Medulla oblongata (tissue), 1 donor: Measurements from ENCODE around the gene CACNA1G.

ENCODE experiments used
- DNase-seq: peaks from one replicate; pipeline ENCODE4 v3.0.0-alpha.2; 2015; ENCODE audit errors: extremely low spot score

Gene CACNA1G

DNA sequence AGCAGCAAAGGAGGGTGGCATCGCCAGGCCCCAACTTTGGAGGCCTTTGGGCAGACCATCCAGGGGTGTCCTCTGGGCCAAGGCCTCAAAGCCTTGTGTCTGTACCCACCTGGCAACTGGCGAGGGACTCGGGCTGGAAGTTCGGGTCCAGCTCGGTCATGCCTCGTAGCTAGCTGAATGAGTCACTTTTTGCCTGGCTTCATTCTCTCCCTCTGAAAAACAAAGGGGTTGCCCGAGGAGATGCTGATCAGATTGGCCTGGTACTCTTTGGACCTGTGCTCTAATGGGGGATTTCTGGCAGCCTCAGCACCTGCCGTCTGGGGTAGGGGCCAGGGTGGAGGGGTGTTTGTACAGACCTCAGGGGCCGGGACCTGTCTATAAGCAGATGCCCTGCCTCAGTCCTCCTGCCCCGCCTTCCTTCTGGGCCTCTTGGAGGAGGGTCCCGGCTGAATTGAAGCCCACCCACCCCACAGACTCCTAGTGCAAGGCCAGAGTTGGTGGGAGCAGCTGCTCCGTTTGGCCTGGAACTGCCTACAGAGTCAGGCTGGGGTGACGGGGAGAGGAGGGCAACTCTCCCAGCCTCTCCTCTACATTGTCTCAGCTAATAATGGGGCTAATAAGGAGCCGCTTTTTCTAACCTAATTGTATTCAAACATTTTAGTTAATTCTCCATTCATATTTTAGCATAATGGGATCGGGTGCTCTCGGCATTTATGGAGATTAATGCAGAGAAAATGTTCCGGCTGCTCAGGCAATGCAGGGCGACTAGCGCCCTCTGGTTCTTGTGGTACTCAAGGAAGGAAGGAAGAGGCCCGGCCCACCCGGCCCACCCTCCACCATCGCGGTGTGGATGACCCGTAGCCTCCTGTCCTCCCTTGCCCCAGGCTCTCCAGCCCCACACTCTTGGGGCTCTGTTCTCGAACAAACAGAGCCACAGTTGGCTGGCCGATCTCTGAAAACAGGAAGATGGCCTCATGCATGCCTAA is 52.8 kb downstream of the CACNA1G start:
- no peak for DNase-seq

DNA sequence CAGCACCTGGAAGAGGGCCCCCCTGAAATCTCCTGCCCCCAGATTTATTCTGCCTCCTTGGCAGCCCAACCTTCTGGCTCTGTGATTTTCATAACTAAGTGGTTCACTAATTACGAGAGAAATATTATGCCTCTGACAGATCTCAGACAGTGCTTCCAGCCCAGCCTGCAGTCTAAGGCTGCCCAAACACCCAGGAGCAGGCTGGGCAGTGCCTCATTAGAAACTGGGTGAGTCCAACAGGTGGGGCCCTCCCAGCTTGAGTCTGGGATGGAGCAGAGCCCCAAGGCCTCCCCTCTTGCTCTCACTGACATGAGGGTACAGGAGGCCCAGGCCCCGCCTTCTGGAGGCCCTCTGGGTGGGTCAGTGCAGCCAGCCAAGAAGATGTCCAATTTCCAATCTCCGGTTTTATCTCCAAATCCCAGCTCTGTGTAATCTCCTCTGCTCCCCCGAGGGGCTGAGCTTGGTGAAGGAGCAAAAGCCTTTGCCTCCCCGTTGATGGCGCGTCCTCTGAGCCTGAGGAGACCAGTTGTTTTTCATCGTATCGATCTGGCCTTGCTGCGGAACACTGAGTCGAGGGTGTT is 54.0 kb downstream of the CACNA1G start:
- DNase-seq = no peak

DNA sequence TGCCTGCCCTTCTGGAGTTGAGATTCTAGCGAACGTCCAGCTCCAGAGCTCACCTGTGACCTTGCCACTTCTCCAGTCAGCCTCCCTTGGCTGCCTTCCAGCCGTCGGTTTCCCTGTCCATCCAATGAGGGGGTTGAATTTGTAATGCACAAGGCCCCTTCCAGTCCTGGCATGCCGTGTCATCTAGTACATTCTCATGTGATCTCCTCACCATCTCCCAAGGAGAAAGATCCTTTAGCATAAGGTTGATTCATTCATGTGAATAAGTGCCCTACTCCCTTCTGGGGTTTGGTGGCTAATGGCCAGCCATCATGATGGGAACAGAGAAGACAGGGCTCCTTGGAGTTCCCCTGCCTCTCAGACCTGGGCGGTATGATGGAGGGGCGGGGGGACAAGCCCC is 55.3 kb downstream of the CACNA1G start:
- no peak for DNase-seq

DNA sequence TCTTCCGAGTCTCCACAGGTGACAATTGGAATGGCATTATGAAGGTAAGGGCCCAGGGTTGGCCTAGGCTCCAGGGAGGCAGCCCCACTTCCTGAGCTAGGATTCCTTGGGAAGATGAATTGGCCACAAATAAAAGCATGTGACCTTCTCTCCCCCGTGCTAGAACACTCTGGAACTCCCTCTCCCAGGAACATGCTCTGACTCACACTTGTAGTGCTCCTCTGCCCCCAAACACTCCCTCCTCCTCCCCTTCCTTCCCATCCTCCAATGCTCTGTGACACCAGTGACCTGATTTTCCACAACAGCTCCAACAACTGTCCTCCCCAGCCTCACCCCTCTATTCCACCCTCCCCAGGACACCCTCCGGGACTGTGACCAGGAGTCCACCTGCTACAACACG is 57.8 kb downstream of the CACNA1G start:
- DNase-seq = no peak

DNA sequence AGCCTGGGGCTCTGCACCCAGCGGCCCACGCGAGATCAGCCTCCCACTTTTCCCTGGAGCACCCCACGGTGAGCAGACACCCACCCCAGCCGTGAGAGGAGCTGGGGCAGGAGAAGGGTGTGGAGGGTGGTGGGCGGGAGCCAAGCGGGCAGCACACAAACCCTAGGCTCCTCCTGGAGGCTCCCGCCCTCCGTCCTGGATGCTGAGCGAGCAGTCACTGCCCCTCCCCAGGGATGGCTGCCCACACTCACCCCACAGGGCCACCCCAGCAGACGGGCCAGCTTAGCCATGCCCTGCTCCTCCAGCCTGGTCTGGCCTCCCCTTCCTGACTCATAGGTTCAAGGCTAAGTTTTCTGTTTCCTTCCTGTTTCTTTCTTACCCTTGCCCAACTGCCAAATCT is 58.4 kb downstream of the CACNA1G start:
- no peak for DNase-seq

DNA sequence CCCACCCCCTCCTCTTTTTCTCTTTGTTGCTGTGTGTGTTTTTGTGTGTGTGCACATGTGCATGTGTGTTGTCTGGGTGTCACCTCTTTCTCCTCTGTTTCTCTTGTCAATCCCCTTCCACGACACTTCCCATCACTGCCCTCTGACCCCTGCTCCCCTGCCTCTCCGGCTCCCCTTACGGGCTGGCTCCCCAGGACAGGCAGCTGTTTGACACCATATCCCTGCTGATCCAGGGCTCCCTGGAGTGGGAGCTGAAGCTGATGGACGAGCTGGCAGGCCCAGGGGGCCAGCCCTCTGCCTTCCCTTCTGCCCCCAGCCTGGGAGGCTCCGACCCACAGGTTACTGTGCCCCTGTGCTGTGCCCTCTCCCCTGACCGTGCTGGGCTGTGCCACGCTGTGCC is 59.0 kb downstream of the CACNA1G start:
- no peak for DNase-seq

DNA sequence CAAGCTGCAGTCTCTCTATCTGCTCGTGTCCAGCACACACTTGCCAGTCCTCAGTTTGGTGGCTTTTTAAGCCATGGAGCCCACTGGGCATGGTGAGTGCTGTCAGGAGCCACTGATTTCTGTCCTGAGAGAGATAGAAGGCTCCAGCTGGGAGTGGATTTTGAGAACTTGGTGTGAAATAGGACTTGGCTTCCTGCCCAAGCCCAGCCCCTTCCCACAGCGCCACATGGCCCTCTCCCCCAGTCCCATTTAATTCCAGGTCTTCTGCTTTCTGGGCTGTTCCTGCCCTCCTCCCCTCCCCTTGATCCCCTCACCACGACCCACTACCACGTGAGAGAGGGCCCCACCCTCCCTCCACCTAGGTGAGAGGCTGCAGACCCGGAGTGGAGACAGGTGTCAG is 59.7 kb downstream of the CACNA1G start:
- DNase-seq = no peak

DNA sequence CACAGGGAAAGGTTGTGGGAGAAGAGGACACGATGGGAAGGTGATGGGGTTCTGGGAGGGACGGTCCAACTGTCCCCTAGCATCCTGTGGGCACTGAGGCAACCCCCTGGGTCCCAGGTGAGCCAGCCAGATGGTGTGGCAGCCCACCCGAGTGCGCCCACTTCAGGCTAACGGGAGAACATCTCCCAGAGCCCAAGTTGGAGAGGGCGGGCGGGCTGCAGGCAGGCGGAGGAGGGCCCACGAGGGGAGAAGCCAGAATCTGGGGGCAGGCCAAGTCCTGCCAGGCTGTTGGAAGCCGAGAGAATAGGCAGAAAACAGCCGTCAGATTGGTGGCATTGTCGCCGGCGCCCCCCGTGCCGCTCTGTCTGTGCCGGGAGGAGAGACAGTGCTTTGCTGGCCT is 60.3 kb downstream of the CACNA1G start:
- no peak for DNase-seq

DNA sequence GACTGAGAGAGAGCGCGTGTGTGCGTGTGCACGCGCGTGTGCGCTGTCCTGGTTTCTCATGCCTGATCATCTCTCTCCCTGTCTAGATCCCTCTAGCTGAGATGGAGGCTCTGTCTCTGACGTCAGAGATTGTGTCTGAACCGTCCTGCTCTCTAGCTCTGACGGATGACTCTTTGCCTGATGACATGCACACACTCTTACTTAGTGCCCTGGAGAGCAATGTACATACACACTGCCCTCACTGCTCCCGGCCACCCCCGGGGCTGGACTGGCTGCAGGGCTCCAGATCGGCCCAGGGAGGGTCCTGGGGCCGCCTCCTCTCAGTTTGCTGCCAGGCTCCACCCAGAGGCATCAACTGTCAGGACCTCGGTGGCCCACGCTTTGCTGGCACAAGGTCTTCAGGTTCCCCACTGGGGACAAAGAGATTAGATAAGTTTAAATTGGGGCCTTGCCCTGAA is 61.1 kb downstream of the CACNA1G start:
- peak; percentile 22 for DNase-seq

DNA sequence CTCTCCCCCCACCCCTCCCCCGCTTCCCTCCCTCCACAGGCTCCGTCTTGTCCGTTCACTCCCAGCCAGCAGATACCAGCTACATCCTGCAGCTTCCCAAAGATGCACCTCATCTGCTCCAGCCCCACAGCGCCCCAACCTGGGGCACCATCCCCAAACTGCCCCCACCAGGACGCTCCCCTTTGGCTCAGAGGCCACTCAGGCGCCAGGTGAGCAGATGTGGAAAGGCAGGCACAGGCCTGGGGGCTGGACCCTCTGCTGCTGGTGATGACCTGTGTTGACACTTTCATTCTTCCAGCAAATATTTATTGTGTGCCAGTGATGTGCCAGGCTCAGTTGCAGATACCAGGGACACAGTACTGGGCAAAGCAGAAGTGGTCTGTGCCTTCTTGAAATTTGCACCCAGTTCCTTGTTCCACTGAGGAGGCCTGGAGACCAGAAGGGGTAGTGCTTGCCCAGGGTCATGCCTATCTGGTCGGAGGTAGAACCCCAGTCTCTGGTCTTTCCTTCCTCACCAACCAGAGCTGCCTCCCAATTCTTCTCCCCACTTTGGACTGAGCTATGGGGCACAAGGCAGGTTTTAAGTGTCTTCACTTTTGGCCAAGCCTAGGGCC is 63.9 kb downstream of the CACNA1G start:
- peak; percentile 23 for DNase-seq

DNA sequence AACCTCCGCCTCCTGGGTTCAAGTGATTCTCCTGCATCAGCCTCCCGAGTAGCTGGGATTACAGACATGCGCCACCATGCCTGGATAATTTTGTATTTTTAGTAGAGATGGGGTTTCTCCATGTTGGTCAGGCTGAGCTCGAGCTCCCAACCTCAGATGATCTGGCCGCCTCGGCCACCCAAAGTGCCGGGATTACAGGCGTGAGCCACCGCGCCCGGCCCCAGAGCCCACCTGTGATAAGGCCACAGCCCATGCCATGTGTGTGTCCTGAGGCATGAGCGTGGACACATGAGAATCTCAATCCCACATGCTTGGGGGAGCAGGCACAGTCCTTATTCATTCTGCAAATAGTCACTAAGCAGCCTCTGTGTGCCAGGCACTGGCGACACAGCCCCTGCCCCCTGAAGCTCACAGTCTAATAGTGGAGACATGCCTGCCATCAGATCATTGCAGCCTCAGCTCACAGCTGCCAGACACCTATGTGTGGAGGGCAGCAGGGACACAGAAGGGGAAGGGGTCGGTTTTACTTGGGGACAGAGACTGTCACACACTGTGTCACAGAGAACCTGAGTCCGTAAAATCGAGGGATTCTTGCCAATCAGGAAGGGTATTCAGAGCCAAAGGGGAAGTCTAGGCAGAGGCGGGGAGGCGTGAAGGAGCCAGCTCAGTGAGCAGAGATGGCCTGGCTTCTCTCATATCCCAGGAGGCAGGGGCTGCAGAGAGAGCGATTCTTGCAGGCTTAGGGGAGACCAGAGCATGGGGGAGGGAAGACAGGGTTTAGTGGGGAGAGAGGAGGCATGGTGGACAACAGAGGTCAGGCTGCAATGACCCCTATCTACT is 64.7 kb downstream of the CACNA1G start:
- DNase-seq = no peak

DNA sequence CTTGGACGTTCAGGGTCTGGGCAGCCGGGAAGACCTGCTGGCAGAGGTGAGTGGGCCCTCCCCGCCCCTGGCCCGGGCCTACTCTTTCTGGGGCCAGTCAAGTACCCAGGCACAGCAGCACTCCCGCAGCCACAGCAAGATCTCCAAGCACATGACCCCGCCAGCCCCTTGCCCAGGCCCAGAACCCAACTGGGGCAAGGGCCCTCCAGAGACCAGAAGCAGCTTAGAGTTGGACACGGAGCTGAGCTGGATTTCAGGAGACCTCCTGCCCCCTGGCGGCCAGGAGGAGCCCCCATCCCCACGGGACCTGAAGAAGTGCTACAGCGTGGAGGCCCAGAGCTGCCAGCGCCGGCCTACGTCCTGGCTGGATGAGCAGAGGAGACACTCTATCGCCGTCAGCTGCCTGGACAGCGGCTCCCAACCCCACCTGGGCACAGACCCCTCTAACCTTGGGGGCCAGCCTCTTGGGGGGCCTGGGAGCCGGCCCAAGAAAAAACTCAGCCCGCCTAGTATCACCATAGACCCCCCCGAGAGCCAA is 65.6 kb downstream of the CACNA1G start:
- peak; percentile 60 for DNase-seq

DNA sequence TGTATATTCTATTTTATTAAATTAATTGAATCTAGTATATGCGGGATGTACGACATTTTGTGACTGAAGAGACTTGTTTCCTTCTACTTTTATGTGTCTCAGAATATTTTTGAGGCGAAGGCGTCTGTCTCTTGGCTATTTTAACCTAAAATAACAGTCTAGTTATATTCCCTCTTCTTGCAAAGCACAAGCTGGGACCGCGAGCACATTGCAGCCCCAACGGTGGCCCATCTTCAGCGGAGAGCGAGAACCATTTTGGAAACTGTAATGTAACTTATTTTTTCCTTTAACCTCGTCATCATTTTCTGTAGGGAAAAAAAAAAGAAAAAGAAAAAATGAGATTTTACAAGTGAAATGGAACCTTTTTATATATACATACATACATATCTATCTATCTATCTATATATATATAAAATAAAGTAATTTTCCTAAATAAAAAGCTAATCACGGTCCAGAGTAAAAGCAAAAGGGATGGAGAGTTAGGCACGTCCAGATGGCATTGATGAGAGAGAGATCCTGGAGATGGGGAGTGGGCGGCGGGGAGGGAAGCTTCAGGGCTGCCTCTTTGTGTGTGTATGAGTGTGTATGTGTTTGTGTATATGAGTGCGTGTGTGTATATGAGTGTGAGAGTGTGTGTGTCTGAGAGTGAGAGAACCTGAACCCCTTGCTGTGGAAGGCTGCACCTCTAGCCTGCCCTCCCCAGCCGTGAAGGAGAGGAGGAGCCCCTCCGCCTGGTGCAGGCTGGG is 66.7 kb downstream of the CACNA1G start:
- no peak for DNase-seq

DNA sequence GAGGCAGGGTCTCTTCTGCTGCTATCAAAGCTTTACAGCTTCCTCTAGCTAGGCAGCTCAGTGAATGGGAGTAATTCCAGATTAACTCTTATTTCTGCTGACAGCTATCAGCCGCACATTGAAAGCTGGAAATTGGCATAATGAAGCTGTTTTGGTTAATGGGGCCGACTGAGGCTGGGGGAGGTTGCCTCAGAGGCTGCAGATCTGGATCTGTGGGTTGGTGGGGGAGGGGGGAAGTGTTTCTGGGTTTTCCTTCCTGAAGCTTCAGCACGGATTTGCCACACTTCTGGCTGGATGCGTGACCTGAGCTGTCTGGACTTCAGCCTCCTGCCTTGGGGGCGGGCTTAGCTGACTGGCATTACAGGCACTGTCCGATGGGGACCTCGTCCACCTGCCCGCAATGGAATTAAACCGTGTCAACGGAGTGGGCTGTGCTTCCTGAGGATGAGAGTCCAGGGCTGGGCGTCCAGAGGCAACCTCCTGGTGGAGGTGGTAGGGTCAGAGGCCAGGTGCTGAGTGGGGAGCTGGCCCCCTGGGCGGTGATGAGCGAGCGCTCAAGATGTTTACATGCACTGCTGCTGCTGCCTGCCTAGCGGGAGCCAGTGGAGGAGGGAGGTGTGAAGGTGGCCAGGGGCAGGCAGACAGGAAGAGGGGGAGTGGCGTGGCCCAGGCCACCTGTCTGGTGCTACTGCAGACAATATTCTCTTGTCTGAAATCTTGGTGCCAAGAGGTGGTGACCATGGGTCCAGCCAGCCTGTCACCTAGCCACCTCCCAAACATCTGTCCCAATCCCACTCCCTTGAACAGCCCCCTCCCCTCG is 67.5 kb downstream of the CACNA1G start:
- no peak for DNase-seq

DNA sequence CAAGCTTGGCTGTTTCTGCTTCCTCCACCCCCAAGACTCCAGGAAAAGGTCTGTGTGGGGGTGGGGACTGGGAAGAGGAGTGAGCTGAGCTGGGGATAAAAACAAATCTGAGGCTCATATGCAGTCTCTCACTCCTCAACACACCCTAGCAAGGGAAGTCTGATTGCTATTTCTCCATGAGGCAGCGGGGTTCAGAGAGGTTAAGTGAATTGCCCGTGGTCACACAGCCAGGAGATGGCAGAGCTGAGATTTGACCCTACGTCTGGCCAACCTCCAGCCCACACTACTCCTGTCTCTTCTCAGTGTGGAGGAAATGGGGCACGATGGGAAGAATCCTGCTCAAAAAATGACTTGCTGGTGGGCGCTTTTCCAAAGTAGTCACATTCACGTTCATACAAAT is 69.4 kb downstream of the CACNA1G start:
- no peak for DNase-seq

DNA sequence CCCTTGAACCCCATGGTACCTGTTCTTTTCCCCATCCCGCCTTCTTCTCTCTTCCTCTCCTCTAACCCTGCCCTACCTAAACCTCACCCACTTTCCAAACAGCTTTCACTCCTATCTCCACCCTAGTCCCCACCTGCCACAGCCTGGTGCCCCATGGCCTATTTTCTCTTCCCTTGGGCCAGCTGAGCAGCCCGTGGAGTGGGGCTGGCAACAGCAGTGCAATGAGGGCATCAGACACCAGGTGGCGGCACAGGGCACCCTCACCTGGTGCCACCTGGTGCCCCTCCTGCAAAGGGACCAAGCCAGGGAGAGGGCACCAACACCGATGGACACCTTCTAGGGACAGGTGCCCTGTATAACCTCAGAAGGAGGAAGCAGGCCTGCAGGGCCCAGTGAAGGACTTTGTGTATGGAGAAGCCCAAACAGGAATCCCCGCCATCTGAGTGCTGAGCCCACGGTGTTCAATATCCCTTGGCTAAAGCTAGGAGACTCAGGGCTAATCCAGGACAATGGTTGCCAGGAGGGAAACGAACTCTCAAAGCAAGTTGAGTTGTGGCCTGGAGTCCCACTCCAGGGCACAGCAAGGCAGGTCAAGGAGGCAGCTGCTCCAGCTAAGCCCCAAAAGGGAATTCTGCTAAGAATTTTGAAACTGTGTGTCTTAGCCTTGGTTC is 70.1 kb downstream of the CACNA1G start:
- no peak for DNase-seq

DNA sequence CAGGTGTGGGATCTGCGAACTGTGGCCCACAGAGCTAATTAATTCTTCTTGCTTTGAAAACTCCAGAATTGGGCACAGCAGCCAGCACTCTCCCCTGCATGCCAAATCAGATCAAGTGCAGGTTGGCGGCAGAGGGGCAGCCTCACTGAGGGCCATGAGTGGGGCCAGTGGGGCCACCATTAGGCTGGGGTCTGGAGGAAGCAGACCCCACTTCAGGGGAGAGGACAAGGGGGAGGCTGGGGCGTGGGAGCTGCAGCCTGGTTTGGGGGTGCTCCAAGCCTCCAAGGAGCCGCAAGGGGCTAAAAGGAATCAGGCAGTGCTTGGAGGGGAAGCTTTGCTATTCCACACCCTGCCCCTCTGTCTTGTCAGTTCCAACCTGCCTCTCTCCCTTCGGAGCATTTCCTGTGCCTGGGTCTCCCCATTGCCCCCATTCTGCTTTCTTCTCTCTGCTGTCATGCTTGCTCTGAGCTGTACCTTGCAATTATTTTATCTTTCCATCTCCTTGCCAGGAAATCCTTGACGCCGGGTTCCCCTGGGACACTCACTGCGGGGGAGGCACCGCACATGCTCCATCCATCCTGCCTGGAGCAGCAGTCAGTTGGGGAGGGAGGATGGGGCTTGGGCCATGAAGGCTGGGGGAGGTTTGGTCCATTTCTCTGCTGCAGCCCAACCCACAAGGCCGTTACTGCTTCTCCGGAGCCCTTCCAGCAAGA is 70.8 kb downstream of the CACNA1G start:
- DNase-seq = no peak

DNA sequence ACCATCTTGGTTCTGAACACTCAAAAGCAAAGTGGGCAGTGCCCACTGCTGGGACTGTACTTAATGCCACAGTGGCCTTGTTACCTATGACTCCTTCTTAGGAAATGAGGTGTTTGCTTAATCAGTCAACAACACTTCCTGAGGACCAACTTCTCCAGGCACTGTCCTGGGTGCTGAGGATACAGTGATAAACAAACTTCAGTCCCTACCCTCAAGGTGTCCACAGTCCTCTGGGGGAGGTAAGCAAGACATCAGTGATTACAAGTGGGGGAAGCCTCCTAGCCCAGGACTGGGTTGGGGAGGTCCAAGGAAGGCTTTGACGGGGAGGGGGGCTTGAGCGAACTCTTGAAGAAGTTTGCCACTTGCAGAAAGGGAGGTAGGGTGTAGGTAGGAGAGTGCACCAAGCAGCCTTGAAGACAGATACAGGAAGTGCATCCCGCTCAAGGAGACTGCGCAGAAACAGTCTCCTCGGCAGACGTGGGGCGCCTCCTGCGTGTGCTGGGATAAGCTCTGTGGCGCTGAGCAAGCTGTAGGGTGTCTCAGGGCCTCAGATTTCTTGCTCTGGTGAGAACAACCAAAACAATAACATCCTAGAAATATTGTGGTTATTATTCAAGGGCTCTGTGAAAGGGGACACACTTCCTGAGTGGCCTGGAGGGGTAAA is 71.5 kb downstream of the CACNA1G start:
- DNase-seq = no peak
